HepG2 (cell line): Measurements from ENCODE around the gene LSM14B. TPM values are rescaled to one million over a fixed set of nuclear protein-coding genes. Genes with fewer than 3 reads are reported as not detected.

ENCODE experiments used
- ATAC-seq: fragments of 200-7000 bp; cut with Tn5 transposase; 3 replicates; pipeline ENCODE4 v1.9.1; 2020; ENCODE audit warnings: mild to moderate bottlenecking, moderate library complexity
- BruUV-seq: library from RNA; stranded (reverse); fragments of 400-500 nt; replicated peaks from 2 replicates; lab custom pipeline; 2021; lab: Mats Ljungman, UMichigan
- CTCF ChIA-PET: fragments of 300-600 bp; formaldehyde crosslinking; extraction: SDS; loops from one replicate; lab custom pipeline; 2021; ENCODE audit warnings: low total read pairs, inconsistent platforms, low intra/inter-chr PET ratio; lab: Yijun Ruan, JAX
- POLR2A ChIA-PET: fragments of 350-600 bp; sonication (Branson Sonifier 250); formaldehyde crosslinking; loops from one replicate; lab custom pipeline; 2020; ENCODE audit warnings: antibody characterized with exemption, inconsistent platforms; lab: Yijun Ruan, JAX
- DNase-seq: peaks from one replicate; pipeline ENCODE4 v3.0.0-alpha.2; 2015; ENCODE audit warnings: low spot score
- FAIRE-seq: peaks from 3 replicates; lab custom pipeline; 2011; peaks lifted over from hg19 to GRCh38; lab: Jason Lieb, UNC
- H2AFZ ChIP-seq: one replicate; pipeline ENCODE4 v1.6.1; 2011; ENCODE audit warnings: low read length, inconsistent platforms
- H3K27ac ChIP-seq: fragments of 300-600 bp; 3 replicates; pipeline ENCODE4 v1.8.0; 2011; ENCODE audit warnings: mixed run types, mild to moderate bottlenecking, mixed read lengths, low read length, inconsistent platforms; ENCODE audit not compliant: insufficient read depth; ENCODE audit errors: extremely low read length
- H3K27me3 ChIP-seq, 2 experiments: fragments of 200-600 bp in 1 of 2; 2 replicates in 1 of 2; 3 replicates in 1 of 2; pipeline versions ENCODE4 v1.6.0 to v1.8.0; 2011; ENCODE audit warnings: low read length in 2 of 2, mild to moderate bottlenecking in 2 of 2, moderate library complexity in 2 of 2, inconsistent platforms in 1 of 2; ENCODE audit not compliant: insufficient read depth in 2 of 2, control insufficient read depth in 1 of 2
- H3K36me3 ChIP-seq, 2 experiments: fragments of 200-600 bp in 1 of 2; replicated peaks in 1 of 2; 2 replicates in 1 of 2; 3 replicates in 1 of 2; pipeline versions ENCODE4 v1.5.1 to v1.8.0; 2011; ENCODE audit warnings: low read length in 2 of 2, inconsistent platforms in 1 of 2; ENCODE audit not compliant: insufficient read depth in 2 of 2, control insufficient read depth in 1 of 2
- H3K4me1 ChIP-seq: 2 replicates; pipeline ENCODE4 v1.5.1; 2012; ENCODE audit warnings: low read length, inconsistent platforms; ENCODE audit not compliant: insufficient read depth
- H3K4me2 ChIP-seq: 2 replicates; pipeline ENCODE4 v1.6.0; 2011; ENCODE audit warnings: low read depth, low read length, inconsistent platforms
- H3K4me3 ChIP-seq, 3 experiments: fragments of 200-600 bp in 1 of 3; sonication (generic), shearing (Covaris generic) in 1 of 3; replicated peaks in 1 of 3; 2 replicates each; pipeline ENCODE4 v1.5.1; 2011 to 2016; ENCODE audit warnings: low read length in 3 of 3, inconsistent platforms in 2 of 3, low read depth in 2 of 3, mild to moderate bottlenecking in 2 of 3, control low read depth in 1 of 3, mixed read lengths in 1 of 3; ENCODE audit not compliant: insufficient read depth in 1 of 3
- H3K79me2 ChIP-seq: one replicate; pipeline ENCODE4 v1.6.1; 2011; ENCODE audit warnings: low read length, inconsistent platforms; ENCODE audit not compliant: insufficient read depth
- H3K9ac ChIP-seq: 2 replicates; pipeline ENCODE4 v1.6.0; 2011; ENCODE audit warnings: mild to moderate bottlenecking, low read depth, low read length, inconsistent platforms; ENCODE audit not compliant: insufficient read depth
- H3K9me3 ChIP-seq: 2 replicates; pipeline ENCODE4 v1.5.1; 2012; ENCODE audit warnings: mild to moderate bottlenecking, low read length
- H4K20me1 ChIP-seq: 2 replicates; pipeline ENCODE4 v1.6.0; 2011; ENCODE audit warnings: inconsistent platforms, mild to moderate bottlenecking, low read length, moderate library complexity; ENCODE audit not compliant: insufficient read depth
- ATRX ChIP-seq: sonication (generic); formaldehyde crosslinking; IDR thresholded peaks from 2 replicates; pipeline ENCODE4 v1.4.0; 2020; ENCODE audit warnings: missing genetic modification reagents, borderline replicate concordance
- CENPT ChIP-seq: sonication (generic); formaldehyde crosslinking; IDR thresholded peaks from 2 replicates; pipeline ENCODE4 v1.8.0; 2022; ENCODE audit warnings: low read depth, mild to moderate bottlenecking, moderate library complexity, missing genetic modification reagents
- EED ChIP-seq: sonication (generic); formaldehyde crosslinking; IDR thresholded peaks from 2 replicates; pipeline ENCODE4 v1.5.0; 2020; ENCODE audit warnings: mild to moderate bottlenecking, missing genetic modification reagents
- KDM5B ChIP-seq: sonication (generic); formaldehyde crosslinking; IDR thresholded peaks from 2 replicates; pipeline ENCODE4 v1.4.0; 2020; ENCODE audit warnings: missing genetic modification reagents, mild to moderate bottlenecking, borderline replicate concordance
- MYC ChIP-seq: sonication (generic); formaldehyde crosslinking; IDR thresholded peaks from 2 replicates; pipeline ENCODE4 v1.9.0; 2021; ENCODE audit warnings: missing genetic modification reagents, borderline replicate concordance
- PCBP1 ChIP-seq: fragments of 200-400 bp; formaldehyde crosslinking; IDR thresholded peaks from 2 replicates; pipeline ENCODE4 v1.6.1; 2017; ENCODE audit warnings: mild to moderate bottlenecking, low read depth, low read length, borderline replicate concordance
- TAF15 ChIP-seq: fragments of 200-400 bp; formaldehyde crosslinking; IDR thresholded peaks from one replicate; pipeline ENCODE4 v1.6.1; 2018; ENCODE audit warnings: mild to moderate bottlenecking, low read depth, low read length; ENCODE audit not compliant: poor library complexity, severe bottlenecking
- ZNF558 ChIP-seq: sonication (generic); formaldehyde crosslinking; IDR thresholded peaks from 2 replicates; pipeline ENCODE4 v1.9.0; 2022; ENCODE audit warnings: mild to moderate bottlenecking, missing genetic modification reagents, borderline replicate concordance
- WGBS: methylation state at CpG from one replicate; pipeline ENCODE4 v1.1.6; 2017; ENCODE audit warnings: low lambda C conversion rate; 5-methylcytosine and 5-hydroxymethylcytosine counted together
- in situ Hi-C: cut with HindIII; loops from 2 replicates; pipeline ENCODE4 v1.10.0; 2017; ENCODE audit warnings: low pct_unique_long_range_greater_than_20kb; ENCODE audit not compliant: extremely low pct_ligation_motif_present
- intact Hi-C: fragments of 100-400 bp; cut with micrococcal nuclease; formaldehyde crosslinking; loops from one replicate; pipeline ENCODE4 v1.10.0; 2022; ENCODE audit not compliant: unreplicated experiment
- polyA plus RNA-seq, 8 experiments: library from polyadenylated mRNA; depleted of rRNA in 3 of 8; stranded (reverse) in 7 of 8; unstranded in 1 of 8; fragments of >200 nt; fragmentation: Illumina TruSeq in 4 of 8; extraction: Trizol in 4 of 8; gene quantifications; 2 replicates each; pipeline versions ENCODE4 v1.2.1 to v1.2.3, GENCODE V29; 2011 to 2016; ENCODE audit warnings: low read depth in 4 of 8, missing spikeins in 1 of 8, mixed read lengths in 1 of 8; ENCODE audit not compliant: insufficient read depth in 1 of 8
- total RNA-seq, 5 experiments: library from RNA; depleted of rRNA; stranded (reverse); fragments of >200 nt; fragmentation: Illumina TruSeq; extraction: Trizol; gene quantifications; 2 replicates each; pipeline ENCODE4 v1.2.3, GENCODE V29; 2016; ENCODE audit warnings: low read depth in 1 of 5
- TF ChIP-seq, protein P1 (sequence below), 2 experiments: sonication (generic) in 1 of 2; formaldehyde crosslinking in 1 of 2; IDR thresholded peaks; 2 replicates each; pipeline versions ENCODE4 v1.4.0 to v1.6.1; 2018 to 2020; ENCODE audit warnings: missing genetic modification reagents in 2 of 2, borderline replicate concordance in 1 of 2, low read depth in 1 of 2, mild to moderate bottlenecking in 1 of 2, missing biosample characterization in 1 of 2

LSM14B gene
- total and polyA plus RNA-seq, 2 of the 13 experiments (the other 11 are each of a cell fraction or from before 2014, with no cell fraction given) = 43.3 to 79.2 TPM

- no TSS peak for BruUV-seq
- intact Hi-C loops = no loop called here
- Histone ChIP-seq H3K9me3 (no peaks in the 10 kb centered on the region), H3K36me3 (no peaks in the 10 kb centered on the region), H2AFZ (no peak overlapping the region), H4K20me1 (no peaks in the 10 kb centered on the region; the same call in 1 of the 2 replicates), H3K27ac (no peak overlapping the region), H3K4me1 (no peaks in the 10 kb centered on the region), H3K27me3 (peaks cover 29 to 74% of the 10 kb centered on the region in 2 experiments), H3K4me2 (no peak overlapping the region), H3K4me3 (no peak overlapping the region), H3K79me2 (no peaks in the 10 kb centered on the region), H3K9ac (no peak overlapping the region)
- peak; percentile 13; the same call in 1 of the 3 replicates for ATAC-seq
- WGBS = 41% methylated on average over 16 of the region's 16 CpGs
- TF ChIP-seq MYC (CRISPR knock-in tag) (0 out of 2 replicates have a peak, but pooled peaks have one; percentile 15), EED (CRISPR knock-in tag) (no peak), CENPT (CRISPR knock-in tag) (no peak), TAF15 (peak; percentile 26), ZNF558 (CRISPR knock-in tag) (no peak), ATRX (CRISPR knock-in tag) (no peak), KDM5B (CRISPR knock-in tag) (0 out of 2 replicates have a peak, but pooled peaks have one; percentile 33), PCBP1 (no peak)
- TF ChIP-seq, protein P1, sequence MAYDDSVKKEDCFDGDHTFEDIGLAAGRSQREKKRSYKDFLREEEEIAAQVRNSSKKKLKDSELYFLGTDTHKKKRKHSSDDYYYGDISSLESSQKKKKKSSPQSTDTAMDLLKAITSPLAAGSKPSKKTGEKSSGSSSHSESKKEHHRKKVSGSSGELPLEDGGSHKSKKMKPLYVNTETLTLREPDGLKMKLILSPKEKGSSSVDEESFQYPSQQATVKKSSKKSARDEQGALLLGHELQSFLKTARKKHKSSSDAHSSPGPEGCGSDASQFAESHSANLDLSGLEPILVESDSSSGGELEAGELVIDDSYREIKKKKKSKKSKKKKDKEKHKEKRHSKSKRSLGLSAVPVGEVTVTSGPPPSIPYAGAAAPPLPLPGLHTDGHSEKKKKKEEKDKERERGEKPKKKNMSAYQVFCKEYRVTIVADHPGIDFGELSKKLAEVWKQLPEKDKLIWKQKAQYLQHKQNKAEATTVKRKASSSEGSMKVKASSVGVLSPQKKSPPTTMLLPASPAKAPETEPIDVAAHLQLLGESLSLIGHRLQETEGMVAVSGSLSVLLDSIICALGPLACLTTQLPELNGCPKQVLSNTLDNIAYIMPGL (CRISPR knock-in tag; IDR thresholded peaks at IDR 0.05; ENCODE audit: borderline replicate concordance in 1 of 2, low read depth in 1 of 2) = no peak
- ChIA-PET POLR2A (no interaction called here), CTCF (no interaction called here)
- no peak for DNase-seq
- FAIRE-seq = no peak
- in situ Hi-C loops = no loop called here
Observed at GRCh38 chr20:62097881-62098407, 24.3 kb upstream of the LSM14B start.
